MM.1S (cell line): ENCODE results near the gene CD19.

ENCODE experiments used
- DNase-seq: peaks from one replicate; pipeline ENCODE4 v3.0.0-alpha.2; 2015
- H2AFZ ChIP-seq: fragments of 300-600 bp; sonication (generic); 2 replicates; pipeline ENCODE4 v1.6.0; 2016; ENCODE audit warnings: antibody characterized with exemption, low read length
- H3F3A ChIP-seq: fragments of 300-600 bp; sonication (generic); 2 replicates; pipeline ENCODE4 v1.6.1; 2016; ENCODE audit warnings: mild to moderate bottlenecking, antibody characterized with exemption, low read length, moderate library complexity, mixed read lengths; ENCODE audit not compliant: insufficient read depth
- H3K27ac ChIP-seq: fragments of 300-600 bp; sonication (generic); 2 replicates; pipeline ENCODE4 v1.5.1; 2016; ENCODE audit warnings: mild to moderate bottlenecking, low read length
- H3K27me3 ChIP-seq: fragments of 300-600 bp; sonication (generic); replicated peaks from 2 replicates; pipeline ENCODE4 v1.6.0; 2016; ENCODE audit warnings: low read length; ENCODE audit not compliant: insufficient read depth
- H3K36me3 ChIP-seq: fragments of 300-600 bp; sonication (generic); replicated peaks from 2 replicates; pipeline ENCODE4 v1.6.1; 2016; ENCODE audit warnings: mild to moderate bottlenecking, low read length, mixed read lengths; ENCODE audit not compliant: insufficient read depth
- H3K4me1 ChIP-seq: fragments of 300-600 bp; sonication (generic); 2 replicates; pipeline ENCODE4 v1.6.1; 2016; ENCODE audit warnings: low read length, mixed read lengths
- H3K4me2 ChIP-seq: fragments of 300-600 bp; sonication (generic); 2 replicates; pipeline ENCODE4 v1.6.0; 2016; ENCODE audit warnings: low read depth, low read length
- H3K4me3 ChIP-seq: fragments of 300-600 bp; sonication (generic); 2 replicates; pipeline ENCODE4 v1.5.1; 2016; ENCODE audit warnings: low read length, mixed read lengths
- H3K79me2 ChIP-seq: fragments of 300-600 bp; sonication (generic); 2 replicates; pipeline ENCODE4 v1.6.1; 2016; ENCODE audit warnings: mixed run types, low read length, mixed read lengths
- H3K9ac ChIP-seq: fragments of 300-600 bp; sonication (generic); 2 replicates; pipeline ENCODE4 v1.6.1; 2016; ENCODE audit warnings: low read length, mixed read lengths
- H3K9me2 ChIP-seq: fragments of 300-600 bp; sonication (generic); replicated peaks from 2 replicates; pipeline ENCODE4 v1.6.1; 2016; ENCODE audit warnings: mild to moderate bottlenecking, low read length, mixed read lengths; ENCODE audit not compliant: insufficient read depth
- H3K9me3 ChIP-seq: fragments of 300-600 bp; sonication (generic); replicated peaks from 2 replicates; pipeline ENCODE4 v1.6.1; 2016; ENCODE audit warnings: mild to moderate bottlenecking, low read length, mixed read lengths; ENCODE audit not compliant: insufficient read depth
- H4K20me1 ChIP-seq: fragments of 300-600 bp; sonication (generic); 2 replicates; pipeline ENCODE4 v1.6.1; 2016; ENCODE audit warnings: mild to moderate bottlenecking, low read length, moderate library complexity, mixed read lengths; ENCODE audit not compliant: insufficient read depth
- EZH2 ChIP-seq: fragments of 300-600 bp; sonication (generic); optimal IDR thresholded peaks from 2 replicates; pipeline ENCODE3; 2017; ENCODE audit warnings: low read depth, mild to moderate bottlenecking, antibody characterized with exemption, low read length, mixed read lengths
- EZH2phosphoT487 ChIP-seq: fragments of 300-600 bp; sonication (generic); IDR thresholded peaks from 2 replicates; pipeline ENCODE4 v1.6.1; 2018; ENCODE audit warnings: antibody characterized with exemption, low read length
- TF ChIP-seq, protein P1 (sequence below): fragments of 300-600 bp; sonication (generic); IDR thresholded peaks from 2 replicates; pipeline ENCODE4 v1.5.1; 2016; ENCODE audit warnings: antibody characterized with exemption, low read length, mixed read lengths

Gene CD19

DNA sequence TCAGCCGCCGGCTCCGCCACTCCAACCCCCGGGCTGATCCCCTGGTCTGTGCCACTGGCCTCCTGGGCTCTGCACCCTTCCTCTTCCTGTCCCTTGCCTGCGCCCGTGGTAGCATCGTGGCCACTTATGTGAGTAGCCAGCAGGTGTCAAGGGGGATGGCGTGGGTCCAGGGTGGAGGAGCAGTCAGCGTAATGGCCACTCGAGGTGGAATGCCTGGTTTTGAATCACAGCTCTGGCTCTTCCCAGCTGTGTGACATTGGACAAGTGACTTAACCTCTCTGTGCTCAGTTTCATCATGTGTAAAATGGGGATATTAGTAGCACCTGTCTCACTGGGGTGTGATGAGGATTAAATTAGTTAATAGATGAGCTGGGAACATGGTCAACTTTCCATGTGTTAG is 50.6 kb downstream of the CD19 start:
- H3K9me3 ChIP-seq = no peaks in the 10 kb centered on the region
- H4K20me1 ChIP-seq = no peaks in the 10 kb centered on the region
- no peak overlapping the region for H3K9ac ChIP-seq
- H3K4me1 ChIP-seq = peaks cover 13% of the 10 kb centered on the region
- no peak overlapping the region for H3K4me3 ChIP-seq
- no peak overlapping the region for H3K27ac ChIP-seq
- no peaks in the 10 kb centered on the region for H3K36me3 ChIP-seq
- H3K79me2 ChIP-seq = peaks cover 18% of the 10 kb centered on the region; the same call in 1 of the 2 replicates
- H2AFZ ChIP-seq = no peak overlapping the region
- no peaks in the 10 kb centered on the region for H3F3A ChIP-seq
- H3K9me2 ChIP-seq = no peaks in the 10 kb centered on the region
- no peak for TF ChIP-seq EZH2
- no peak for TF ChIP-seq EZH2phosphoT487
- TF ChIP-seq, protein P1, sequence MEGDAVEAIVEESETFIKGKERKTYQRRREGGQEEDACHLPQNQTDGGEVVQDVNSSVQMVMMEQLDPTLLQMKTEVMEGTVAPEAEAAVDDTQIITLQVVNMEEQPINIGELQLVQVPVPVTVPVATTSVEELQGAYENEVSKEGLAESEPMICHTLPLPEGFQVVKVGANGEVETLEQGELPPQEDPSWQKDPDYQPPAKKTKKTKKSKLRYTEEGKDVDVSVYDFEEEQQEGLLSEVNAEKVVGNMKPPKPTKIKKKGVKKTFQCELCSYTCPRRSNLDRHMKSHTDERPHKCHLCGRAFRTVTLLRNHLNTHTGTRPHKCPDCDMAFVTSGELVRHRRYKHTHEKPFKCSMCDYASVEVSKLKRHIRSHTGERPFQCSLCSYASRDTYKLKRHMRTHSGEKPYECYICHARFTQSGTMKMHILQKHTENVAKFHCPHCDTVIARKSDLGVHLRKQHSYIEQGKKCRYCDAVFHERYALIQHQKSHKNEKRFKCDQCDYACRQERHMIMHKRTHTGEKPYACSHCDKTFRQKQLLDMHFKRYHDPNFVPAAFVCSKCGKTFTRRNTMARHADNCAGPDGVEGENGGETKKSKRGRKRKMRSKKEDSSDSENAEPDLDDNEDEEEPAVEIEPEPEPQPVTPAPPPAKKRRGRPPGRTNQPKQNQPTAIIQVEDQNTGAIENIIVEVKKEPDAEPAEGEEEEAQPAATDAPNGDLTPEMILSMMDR = no peak
- no peaks in the 10 kb centered on the region for H3K27me3 ChIP-seq
- H3K4me2 ChIP-seq = no peak overlapping the region
- no peak for DNase-seq

DNA sequence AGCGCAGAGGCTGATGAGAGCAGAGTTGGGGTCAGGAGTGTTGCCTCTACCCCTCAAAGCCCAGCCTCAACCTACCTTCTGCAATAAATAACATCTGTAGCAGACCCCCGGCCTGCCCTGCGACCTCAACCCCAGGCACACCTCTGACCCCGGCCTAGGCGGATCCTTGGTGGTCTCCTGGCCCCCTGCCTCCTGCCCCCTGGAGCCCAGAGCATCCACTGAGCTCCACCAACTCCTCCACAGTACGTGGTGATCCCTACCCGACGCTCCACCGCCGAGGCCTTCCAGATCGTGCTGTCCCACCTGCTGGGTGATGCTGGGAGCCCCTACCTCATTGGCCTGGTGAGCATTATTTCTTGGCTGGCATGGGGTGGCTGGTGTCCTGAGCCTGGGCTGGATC is 51.2 kb downstream of the CD19 start:
- H3K4me3 ChIP-seq = no peak overlapping the region
- no peaks in the 10 kb centered on the region for H3K9me3 ChIP-seq
- H3K4me2 ChIP-seq = no peak overlapping the region
- H3K9ac ChIP-seq = no peak overlapping the region
- H3K4me1 ChIP-seq = peaks cover 13% of the 10 kb centered on the region
- H3F3A ChIP-seq = no peaks in the 10 kb centered on the region
- DNase-seq = no peak
- H3K27me3 ChIP-seq = no peaks in the 10 kb centered on the region
- H3K36me3 ChIP-seq = no peaks in the 10 kb centered on the region
- peaks cover 16% of the 10 kb centered on the region; the same call in 1 of the 2 replicates for H3K79me2 ChIP-seq
- H3K27ac ChIP-seq = no peak overlapping the region
- H3K9me2 ChIP-seq = no peaks in the 10 kb centered on the region
- no peaks in the 10 kb centered on the region for H4K20me1 ChIP-seq
- no peak overlapping the region for H2AFZ ChIP-seq
- no peak for TF ChIP-seq EZH2phosphoT487
- TF ChIP-seq, protein P1 = no peak

DNA sequence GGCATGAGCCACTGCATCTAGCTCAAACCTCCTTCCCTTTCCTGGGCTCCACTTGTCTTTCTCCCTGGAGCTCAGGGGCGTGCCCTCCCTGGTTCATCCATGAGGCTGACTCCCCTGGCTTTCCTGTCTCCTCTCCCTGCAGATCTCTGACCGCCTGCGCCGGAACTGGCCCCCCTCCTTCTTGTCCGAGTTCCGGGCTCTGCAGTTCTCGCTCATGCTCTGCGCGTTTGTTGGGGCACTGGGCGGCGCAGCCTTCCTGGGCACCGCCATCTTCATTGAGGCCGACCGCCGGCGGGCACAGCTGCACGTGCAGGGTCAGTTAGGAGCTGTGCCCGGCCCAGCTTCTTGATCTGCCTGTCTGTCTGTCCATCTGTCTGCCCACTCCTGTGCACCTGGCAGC is 51.9 kb downstream of the CD19 start:
- H2AFZ ChIP-seq = no peak overlapping the region
- no peaks in the 10 kb centered on the region for H3F3A ChIP-seq
- no peak for TF ChIP-seq EZH2
- TF ChIP-seq, protein P1 = no peak
- TF ChIP-seq EZH2phosphoT487 = no peak
- H3K9me3 ChIP-seq = no peaks in the 10 kb centered on the region
- H3K4me2 ChIP-seq = no peak overlapping the region
- no peak overlapping the region for H3K27ac ChIP-seq
- H3K9ac ChIP-seq = no peak overlapping the region
- DNase-seq = no peak
- no peaks in the 10 kb centered on the region for H3K27me3 ChIP-seq
- H3K79me2 ChIP-seq = peaks cover 9% of the 10 kb centered on the region; the same call in 1 of the 2 replicates
- H3K9me2 ChIP-seq = no peaks in the 10 kb centered on the region
- no peaks in the 10 kb centered on the region for H4K20me1 ChIP-seq
- H3K36me3 ChIP-seq = no peaks in the 10 kb centered on the region
- H3K4me1 ChIP-seq = peaks cover 13% of the 10 kb centered on the region
- no peak overlapping the region for H3K4me3 ChIP-seq
